GM19372 (cell line): ENCODE measurements around the gene GREM1.

Experiments used
- ATAC-seq: cut with Tn5 transposase; IDR thresholded peaks from one replicate; pipeline ENCODE4 v1.9.1; 2021; ENCODE audit warnings: mild to moderate bottlenecking, low read depth, moderate library complexity; ENCODE audit not compliant: unreplicated experiment

Gene GREM1

DNA sequence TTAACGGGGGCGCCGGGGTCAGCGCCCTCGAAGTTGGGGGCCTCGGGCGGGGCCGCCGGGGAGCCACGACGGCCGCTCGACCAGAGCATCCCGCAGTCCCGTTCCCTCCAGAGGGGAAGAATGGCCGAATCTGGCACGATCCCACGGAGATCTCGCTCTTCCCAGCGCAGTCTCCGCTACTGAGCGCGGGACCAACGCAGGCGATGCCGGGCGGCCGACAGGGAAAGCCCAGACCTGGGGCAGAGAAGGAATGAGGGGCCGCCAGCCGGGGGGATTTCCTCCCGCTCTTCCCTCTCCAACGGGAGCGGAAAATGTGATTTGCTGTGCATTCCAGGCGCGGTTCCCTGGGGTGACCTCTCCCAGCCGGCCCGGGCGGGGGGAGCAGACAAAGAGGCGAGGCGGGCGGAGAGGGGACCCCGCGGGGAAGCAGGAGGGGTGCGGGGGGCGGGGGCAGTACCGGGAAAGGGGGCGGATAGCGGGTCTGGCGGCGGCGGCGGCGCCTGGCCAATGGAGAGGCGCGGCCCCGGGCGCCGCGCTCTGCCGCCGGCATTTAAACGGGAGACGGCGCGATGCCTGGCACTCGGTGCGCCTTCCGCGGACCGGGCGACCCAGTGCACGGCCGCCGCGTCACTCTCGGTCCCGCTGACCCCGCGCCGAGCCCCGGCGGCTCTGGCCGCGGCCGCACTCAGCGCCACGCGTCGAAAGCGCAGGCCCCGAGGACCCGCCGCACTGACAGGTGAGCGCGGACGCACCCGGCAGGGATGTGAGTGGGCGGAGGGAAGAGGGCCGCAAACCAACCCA lies at the start of gene GREM1:
TSS of gene GREM1 (plus strand) at position 579 of the 801 bp plus-strand sequence. CDS start 12,687 bp downstream, outside the sequence.
- no peak for ATAC-seq

GRCh38 chr15:32668942-32669341 lies 48.9 kb upstream of the GREM1 start:
- no peak for ATAC-seq

- ATAC-seq, result no peak
These were observed 47.8 kb upstream of the GREM1 start for GRCh38 chr15:32669896-32670611.

- no peak for ATAC-seq
These were observed 47.2 kb upstream of the GREM1 start for GRCh38 chr15:32670623-32671022.

- ATAC-seq, result no peak
These were observed 46.2 kb upstream of the GREM1 start for GRCh38 chr15:32671339-32672325.

- no peak for ATAC-seq
These were observed 43.1 kb upstream of the GREM1 start for GRCh38 chr15:32674681-32675080.

DNA sequence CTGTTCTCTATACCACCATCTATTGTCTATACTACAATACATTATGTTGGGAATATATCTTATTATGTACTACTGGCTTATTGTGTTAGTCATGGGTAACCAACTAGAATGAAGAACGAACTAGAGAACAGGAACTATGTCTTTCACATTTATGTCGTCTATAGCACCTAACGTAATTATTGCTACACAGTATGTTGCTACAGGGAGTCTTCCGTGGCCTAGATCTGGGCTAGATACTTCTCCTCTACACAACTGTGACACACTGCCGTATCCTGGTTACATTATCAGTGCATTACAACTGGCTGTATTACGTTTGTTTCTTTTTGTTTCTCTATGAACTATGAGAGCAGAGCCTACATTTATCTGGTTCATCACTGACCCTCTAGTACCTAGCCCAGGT lies 42.3 kb upstream of the GREM1 start:
- ATAC-seq, result no peak

- ATAC-seq, result no peak
These were observed 41.6 kb upstream of the GREM1 start for GRCh38 chr15:32676169-32676568.

- no peak for ATAC-seq
These were observed 40.5 kb upstream of the GREM1 start for GRCh38 chr15:32677238-32677750.

GRCh38 chr15:32679298-32679690 lies 38.5 kb upstream of the GREM1 start:
- no peak for ATAC-seq

GRCh38 chr15:32682569-32682968 lies 35.2 kb upstream of the GREM1 start:
- no peak for ATAC-seq

DNA sequence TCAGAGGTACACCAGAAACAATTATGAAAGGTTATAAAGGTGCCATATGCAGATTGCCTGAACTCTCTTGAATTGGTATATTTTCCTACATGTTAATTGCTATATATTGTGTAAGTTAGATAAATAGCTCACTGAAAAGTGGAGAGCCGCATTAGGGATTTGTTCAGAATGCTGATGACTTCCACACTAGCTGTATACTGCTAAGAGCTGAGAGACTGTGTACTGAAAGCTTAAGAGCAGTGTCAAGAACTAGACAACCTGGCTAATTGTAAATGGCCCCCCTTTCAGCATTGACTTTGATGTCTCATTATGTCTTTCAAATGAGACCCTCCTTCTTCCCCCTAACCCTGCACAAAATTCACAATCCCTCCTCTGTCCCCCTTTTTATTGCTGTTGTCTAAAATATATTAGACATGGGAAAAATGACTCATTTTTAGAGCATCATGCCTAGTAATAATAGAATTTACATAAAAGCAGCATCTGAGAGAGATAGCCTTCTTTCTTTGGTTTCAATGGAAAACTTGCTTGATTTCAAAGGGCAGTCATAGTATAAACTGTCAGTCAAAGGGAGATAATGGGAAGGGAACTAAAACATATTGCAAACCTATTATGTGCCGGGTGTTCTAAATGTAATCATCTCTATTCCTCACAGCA lies 34.7 kb upstream of the GREM1 start:
- no peak for ATAC-seq

DNA sequence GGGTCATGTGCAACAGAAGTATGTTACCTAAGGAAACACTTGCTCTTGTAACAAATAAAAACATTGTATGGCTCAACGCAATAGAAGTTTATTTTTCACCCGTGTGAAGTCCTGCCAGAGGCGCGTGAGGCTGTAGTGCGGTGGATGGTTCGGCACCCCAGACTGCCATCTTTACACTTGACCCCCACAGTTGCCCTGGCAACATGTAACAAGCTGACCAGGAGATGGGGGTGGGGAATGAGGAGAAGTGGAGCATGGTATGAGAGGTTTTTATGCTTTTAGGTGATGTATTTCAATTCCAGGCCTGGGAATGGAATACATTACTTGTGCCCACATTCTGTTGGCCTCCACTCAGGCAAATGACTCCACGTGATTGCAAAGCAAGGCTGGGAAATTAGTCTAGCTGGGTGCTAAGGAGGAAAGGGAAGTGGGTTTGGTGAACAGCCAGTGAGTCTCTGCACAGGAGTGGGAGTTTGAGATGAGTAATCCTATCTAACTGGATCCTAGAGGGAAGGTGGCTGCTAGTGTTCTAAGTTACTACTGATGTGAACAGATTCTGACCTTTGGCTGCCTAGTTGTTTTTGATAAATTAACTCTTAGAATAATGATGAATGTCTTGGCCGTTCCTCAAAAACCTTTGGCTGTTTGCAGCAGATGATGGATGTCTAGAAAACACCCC lies 33.8 kb upstream of the GREM1 start:
- no peak for ATAC-seq

- no peak for ATAC-seq
These were observed 32.2 kb upstream of the GREM1 start for GRCh38 chr15:32685576-32685975.

GRCh38 chr15:32687556-32687955 lies 30.2 kb upstream of the GREM1 start:
- no peak for ATAC-seq

DNA sequence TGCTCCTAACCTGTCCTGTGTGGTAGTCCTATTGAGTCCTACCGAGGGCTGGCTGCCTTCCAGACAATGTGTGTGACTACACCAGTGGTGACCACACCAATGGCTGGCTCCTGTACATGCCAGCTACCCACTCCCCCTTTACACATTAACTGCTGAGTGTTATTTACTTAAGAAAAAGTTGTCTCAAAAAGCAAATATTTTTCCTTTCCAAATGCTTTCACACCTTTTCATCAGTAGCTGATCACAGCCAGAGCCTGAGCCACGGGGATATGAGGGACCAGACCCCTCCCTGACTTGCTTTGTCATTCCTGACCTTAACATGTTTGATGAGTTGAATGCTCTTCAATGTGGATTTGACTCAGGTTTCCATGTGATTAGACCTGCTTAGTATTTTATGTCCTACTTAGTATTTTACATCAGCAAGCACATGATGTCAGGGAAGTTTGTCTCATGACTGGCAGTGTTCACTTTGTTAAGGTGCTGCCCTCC lies 29.6 kb upstream of the GREM1 start:
- ATAC-seq, result no peak

DNA sequence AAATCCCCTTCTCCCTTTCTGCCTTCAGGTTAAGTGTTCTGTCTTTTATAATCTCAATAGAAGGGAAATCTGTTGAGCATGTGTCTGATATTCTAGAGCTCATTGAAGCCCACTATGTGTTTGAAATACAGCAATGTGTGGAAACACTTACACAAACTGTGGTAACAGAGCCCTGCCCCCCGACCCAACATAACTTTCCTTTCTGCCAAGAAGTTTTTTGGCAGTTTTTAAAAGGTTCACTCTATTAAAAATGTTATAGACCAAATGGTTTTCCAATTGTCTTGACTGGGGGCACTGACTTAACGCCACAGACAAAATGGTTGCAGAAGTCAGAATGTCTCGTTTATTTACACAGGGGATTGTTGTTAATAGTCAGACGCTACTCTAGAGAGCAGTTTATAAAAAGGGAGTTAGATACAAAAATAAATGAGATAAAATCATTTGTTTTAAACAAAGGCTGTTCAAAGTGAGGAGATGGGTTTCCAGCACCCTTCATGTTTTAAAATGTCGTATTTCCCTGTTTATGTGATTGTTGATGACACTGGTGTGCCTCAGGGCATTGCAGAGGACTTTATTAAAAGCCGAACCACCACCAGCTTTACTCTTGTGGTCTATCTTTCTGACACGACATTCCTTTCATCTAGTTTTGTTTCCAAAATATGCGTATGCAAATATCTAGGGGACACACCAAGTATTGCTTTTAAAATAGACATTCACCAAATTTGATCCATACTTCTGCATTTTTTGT lies 26.7 kb upstream of the GREM1 start:
- ATAC-seq, result no peak

GRCh38 chr15:32691689-32692038 lies 26.1 kb upstream of the GREM1 start:
- ATAC-seq, result no peak

DNA sequence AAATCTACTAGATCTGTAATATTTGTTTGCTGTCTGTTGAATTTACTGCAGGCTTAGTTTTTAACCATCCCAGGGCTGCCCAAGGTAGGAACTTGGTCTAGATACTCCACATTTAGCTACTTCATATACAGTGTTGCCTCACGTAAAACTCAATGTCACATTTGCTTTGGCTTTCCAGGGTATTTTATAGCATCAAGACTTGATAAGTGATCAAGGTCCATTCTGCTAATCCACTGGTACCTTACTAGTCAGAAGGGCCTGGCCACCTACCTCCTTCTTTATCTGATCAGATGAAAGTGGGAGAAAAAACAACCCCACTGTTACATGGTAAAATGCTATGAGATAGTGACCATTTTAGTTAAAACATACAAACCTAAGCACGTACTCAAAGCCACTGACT lies 25.5 kb upstream of the GREM1 start:
- no peak for ATAC-seq
